WERI-Rb-1 (cell line): ENCODE measurements around the gene RSRC1.
A peak's percentile ranks its signal among the peaks of the same experiment; 100 is the strongest.

ENCODE experiments used
- DNase-seq: peaks from one replicate; pipeline ENCODE4 v3.0.0-alpha.2; 2020
- H3K27ac ChIP-seq: fragments of 250-450 bp; sonication (Bioruptor Pico); 2 replicates; pipeline ENCODE4 v1.5.1; 2020; ENCODE audit warnings: mild to moderate bottlenecking, moderate library complexity
- H3K27me3 ChIP-seq: fragments of 250-450 bp; sonication (Bioruptor Pico); 2 replicates; pipeline ENCODE4 v1.5.1; 2021; ENCODE audit warnings: mild to moderate bottlenecking, low read depth, moderate library complexity; ENCODE audit not compliant: insufficient read depth, severe bottlenecking
- H3K36me3 ChIP-seq: fragments of 250-450 bp; sonication (Bioruptor Pico); 2 replicates; pipeline ENCODE4 v1.5.1; 2020; ENCODE audit warnings: mild to moderate bottlenecking, moderate library complexity
- H3K4me3 ChIP-seq: 2 replicates; pipeline ENCODE4 v1.5.1; 2011; ENCODE audit warnings: low read depth, mild to moderate bottlenecking, control low read depth, low read length
- H3K9me3 ChIP-seq: fragments of 250-450 bp; sonication (Bioruptor Pico); 2 replicates; pipeline ENCODE4 v1.5.1; 2021; ENCODE audit warnings: mild to moderate bottlenecking, moderate library complexity; ENCODE audit not compliant: severe bottlenecking
- TF ChIP-seq, protein P1 (sequence below): IDR thresholded peaks from 2 replicates; pipeline ENCODE4 v1.5.1; 2011; ENCODE audit warnings: low read depth, mild to moderate bottlenecking, control low read depth, inconsistent platforms, low read length

The RSRC1 gene

DNA sequence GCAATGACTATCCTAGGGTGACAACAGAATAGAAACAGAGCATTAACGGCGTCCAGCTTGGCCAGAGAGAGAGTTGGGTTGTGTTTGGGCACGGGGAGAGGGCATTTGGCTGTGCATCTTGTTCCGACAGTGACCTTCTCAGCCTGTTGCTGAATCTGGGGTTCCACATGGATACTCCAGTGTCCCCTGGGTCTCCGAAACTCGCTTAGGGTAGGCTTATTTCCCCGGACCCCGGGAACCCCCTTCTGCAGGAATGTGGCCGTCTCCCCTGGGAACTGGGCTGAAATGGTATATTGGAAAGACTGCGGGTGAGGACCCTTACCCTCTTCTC, 11.6 kb upstream of the RSRC1 start:
- Histone ChIP-seq H3K36me3 (peaks cover 48% of the 10 kb centered on the region), H3K4me3 (no peak overlapping the region), H3K9me3 (no peaks in the 10 kb centered on the region), H3K27ac (no peak overlapping the region), H3K27me3 (no peaks in the 10 kb centered on the region)
- TF ChIP-seq, protein P1, sequence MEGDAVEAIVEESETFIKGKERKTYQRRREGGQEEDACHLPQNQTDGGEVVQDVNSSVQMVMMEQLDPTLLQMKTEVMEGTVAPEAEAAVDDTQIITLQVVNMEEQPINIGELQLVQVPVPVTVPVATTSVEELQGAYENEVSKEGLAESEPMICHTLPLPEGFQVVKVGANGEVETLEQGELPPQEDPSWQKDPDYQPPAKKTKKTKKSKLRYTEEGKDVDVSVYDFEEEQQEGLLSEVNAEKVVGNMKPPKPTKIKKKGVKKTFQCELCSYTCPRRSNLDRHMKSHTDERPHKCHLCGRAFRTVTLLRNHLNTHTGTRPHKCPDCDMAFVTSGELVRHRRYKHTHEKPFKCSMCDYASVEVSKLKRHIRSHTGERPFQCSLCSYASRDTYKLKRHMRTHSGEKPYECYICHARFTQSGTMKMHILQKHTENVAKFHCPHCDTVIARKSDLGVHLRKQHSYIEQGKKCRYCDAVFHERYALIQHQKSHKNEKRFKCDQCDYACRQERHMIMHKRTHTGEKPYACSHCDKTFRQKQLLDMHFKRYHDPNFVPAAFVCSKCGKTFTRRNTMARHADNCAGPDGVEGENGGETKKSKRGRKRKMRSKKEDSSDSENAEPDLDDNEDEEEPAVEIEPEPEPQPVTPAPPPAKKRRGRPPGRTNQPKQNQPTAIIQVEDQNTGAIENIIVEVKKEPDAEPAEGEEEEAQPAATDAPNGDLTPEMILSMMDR, result no peak
- DNase-seq, result no peak

DNA sequence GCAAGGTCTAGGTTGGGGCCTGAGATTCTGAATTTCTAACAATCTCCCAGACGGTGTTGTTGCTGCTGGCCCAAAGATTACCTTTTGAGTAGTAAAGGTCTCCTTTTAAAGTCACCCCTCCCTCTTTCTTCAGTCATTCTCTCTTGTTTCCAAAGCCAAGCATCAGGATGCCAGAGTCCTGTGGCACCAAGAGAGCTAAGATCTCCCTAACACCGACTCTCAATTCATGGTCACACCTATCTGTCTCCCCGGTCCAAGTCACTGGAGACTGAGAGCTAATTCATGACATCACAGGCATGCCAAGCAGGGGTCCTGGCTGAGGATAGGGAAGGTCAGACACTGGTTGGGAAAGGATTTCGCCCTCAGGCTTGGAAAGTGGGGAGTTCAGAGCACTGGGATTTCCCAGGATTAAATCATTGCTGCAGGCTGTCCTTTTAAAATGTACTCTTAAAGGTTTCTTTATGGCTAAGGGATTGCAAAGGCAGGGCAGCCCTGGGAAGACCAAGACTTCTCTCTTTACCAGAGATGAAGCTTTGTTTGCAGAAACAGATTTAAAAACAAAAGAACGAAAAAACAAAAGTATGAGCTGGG, 11.0 kb upstream of the RSRC1 start:
- peaks cover 52% of the 10 kb centered on the region for H3K36me3 ChIP-seq
- H3K4me3 ChIP-seq, result no peak overlapping the region
- DNase-seq, result no peak
- no peaks in the 10 kb centered on the region for H3K27me3 ChIP-seq
- TF ChIP-seq, protein P1, result no peak
- no peaks in the 10 kb centered on the region for H3K9me3 ChIP-seq
- H3K27ac ChIP-seq, result no peak overlapping the region

DNA sequence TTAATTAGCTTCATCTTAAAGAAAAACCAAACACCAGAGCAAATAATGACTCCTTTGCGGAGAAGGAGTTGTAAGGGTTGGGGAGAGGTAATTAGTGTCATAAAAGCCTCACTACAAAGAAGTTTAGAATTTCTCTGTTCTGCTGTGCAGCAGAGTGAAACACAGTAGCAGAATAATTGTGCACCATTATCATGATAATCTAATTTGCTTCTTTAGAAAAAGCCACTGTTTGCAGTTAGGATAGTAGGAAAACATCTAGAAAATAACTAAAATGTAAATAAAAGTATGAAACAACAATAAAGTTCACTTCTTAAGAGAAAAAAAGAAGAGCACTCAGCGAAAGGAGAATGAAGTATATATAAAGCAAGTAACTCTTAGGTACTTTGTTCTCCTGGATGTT, 9.2 kb upstream of the RSRC1 start:
- peaks cover 50% of the 10 kb centered on the region for H3K36me3 ChIP-seq
- H3K27ac ChIP-seq, result no peak overlapping the region

DNA sequence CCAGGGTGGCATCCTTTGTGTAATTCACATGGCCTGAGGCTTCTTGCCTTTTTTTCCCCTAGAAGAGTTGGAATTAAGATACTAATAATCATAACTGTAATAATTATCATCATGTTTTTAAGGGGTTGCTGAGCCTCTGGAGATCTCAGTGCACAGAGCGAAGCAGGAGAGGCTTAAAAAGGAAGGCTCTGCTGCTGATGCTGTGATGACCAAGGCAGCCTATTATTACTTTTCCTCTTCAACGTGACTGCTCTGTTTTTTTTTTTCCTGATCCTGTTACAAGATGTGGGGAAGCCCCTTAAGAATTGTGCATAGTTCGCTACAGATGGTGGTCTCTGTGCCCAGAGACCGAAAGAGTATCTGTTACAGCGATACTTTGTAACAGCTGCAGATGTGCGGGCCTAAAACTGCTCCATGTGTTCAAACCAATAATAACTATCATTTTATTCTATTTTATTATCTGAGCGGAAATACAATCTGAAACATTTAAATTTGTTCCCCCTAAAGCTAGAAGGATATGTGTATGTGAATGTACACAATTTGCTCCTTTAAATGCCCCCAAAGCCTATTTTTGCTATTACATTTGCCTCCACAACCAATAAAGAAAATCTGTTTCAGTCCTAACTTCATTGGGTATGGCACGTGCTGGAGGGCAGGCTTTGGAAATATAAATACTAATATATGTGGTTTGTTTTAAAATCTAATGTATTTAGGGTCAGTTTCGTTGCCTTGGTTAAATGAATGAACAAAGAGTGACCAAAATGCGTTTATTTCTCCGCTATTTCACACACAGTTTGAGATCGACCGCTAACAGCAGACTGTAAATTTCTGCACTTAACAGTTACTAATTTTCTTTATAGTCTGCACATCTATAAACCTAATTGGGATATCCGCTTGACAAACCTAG, 8.3 kb upstream of the RSRC1 start:
- H3K27me3 ChIP-seq, result no peaks in the 10 kb centered on the region
- TF ChIP-seq, protein P1, result no peak

More for the DNA sequence above, 9.2 kb upstream of the RSRC1 start:
- H3K27me3 ChIP-seq, result no peaks in the 10 kb centered on the region
- H3K9me3 ChIP-seq, result no peaks in the 10 kb centered on the region
- TF ChIP-seq, protein P1, result no peak
- no peak for DNase-seq
- no peak overlapping the region for H3K4me3 ChIP-seq

DNA sequence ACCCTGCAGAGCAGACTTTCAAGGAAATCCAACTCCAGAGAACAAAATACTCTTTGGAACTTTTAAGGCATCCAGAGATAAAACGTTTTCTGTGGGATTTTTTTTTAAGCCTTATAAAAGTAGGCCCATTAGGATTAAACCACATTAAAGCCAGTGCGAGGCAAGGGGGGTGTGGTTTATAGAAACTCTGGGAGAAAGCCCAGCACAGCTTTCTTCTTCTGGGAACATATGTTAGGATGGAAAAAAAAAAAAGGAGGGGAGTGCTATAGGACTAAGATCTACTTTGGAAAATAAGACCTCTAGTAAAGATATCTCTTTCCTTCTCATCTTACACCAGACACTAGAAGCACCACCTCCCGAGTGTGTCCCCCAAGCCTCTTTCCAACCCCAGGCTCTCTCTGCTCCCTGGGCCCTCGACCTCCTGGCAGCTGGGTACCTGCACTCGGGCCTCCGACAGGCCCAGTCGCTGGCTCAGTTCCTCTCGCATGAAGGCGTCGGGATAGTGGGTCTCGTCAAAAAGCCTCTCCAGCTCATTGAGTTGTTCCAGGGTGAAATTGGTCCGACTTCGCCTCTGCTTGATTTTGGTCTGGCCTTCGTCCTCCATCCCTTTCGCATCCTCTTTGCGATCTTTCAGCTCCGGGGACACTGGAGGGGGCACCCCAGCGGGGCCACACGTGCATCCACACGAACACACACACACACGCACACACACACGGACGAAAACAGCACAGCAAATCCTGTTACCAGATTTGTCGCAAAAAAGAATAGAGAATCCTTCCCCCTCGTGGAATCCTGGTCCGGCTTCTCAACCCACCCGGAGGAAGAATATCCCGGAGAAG, 7.4 kb upstream of the RSRC1 start:
- DNase-seq, result peak; percentile 55
- TF ChIP-seq, protein P1, result no peak
- Histone ChIP-seq H3K36me3 (peaks cover 42% of the 10 kb centered on the region), H3K9me3 (no peaks in the 10 kb centered on the region), H3K27ac (no peak overlapping the region), H3K4me3 (no peak overlapping the region), H3K27me3 (no peaks in the 10 kb centered on the region)

More for the DNA sequence above, 8.3 kb upstream of the RSRC1 start:
- no peak overlapping the region for H3K27ac ChIP-seq
- no peak for DNase-seq
- peaks cover 48% of the 10 kb centered on the region for H3K36me3 ChIP-seq
- no peak overlapping the region for H3K4me3 ChIP-seq
- no peaks in the 10 kb centered on the region for H3K9me3 ChIP-seq
